Activated T-cell treated with anti-CD3 and anti-CD28 coated beads, Interleukin-2, amount 50 U/mL, for 1 hour (primary cell): ENCODE results near the gene TRHDE.

Experiments used
- DNase-seq: peaks from one replicate; pipeline ENCODE4 v3.0.0-alpha.2; 2020

TRHDE gene

DNA sequence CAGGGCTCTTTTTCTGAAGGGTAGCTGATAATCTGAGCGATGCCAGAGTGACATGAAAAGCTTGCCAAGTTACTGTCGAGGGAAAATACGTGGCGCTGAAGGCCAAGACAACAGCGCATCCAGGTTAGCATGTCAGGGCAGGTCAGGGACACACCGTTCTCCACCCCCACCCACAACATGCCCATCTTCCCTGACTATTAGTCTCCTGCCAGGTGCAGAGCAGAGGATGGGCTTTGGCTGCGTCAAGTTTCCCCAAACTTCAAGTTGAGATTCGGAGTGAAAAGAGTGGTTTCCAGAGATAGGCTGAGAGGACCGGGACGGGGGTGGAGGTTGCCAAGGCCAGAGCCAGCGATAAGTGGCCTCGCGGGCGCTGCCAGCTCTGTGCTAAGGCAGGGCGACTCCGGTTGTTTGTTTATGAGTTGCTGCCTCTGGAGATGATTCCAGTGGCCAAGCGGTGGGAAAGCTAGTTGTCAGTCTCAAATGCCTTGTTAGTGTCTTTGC is 1.7 kb downstream of the TRHDE start:
- DNase-seq: no peak

DNA sequence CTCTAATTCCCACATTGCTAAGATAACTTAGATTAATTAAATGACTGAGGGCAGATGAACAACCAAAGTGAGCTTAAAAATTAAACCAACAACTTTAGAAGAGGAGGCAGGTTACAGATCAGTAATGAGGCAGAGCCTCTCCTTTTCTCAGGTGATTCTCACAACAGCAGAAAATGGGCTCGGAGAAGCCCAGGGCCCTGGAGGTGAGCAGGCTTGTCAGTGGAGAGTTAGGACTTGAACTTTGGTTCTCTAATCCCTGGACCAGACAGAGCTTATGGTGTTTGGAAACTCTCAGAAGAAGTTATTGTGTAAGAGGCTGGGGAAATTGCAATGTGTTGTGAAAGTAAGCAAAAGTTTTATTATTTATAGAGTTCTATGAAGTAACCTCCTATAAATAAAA is 2.8 kb downstream of the TRHDE start:
- no peak for DNase-seq

DNA sequence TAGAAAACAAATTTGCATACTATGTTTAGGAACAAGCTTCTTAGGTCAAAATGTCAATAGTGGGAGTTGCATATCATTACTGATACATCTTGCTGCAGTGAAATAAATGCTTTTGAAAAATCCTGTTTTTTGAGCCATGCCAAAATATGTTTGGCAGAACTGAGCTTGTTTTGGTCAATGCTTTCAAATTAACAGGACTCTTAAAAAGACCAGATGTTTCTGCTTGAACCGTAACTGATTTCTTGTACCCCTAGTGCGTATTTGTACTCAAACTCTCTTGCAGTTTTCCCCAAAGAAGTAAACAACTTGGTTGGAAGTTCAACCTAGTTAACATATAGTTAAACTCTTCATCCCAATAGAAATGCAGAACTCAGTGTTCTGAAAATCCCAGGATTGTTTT is 3.4 kb downstream of the TRHDE start:
- DNase-seq: no peak

DNA sequence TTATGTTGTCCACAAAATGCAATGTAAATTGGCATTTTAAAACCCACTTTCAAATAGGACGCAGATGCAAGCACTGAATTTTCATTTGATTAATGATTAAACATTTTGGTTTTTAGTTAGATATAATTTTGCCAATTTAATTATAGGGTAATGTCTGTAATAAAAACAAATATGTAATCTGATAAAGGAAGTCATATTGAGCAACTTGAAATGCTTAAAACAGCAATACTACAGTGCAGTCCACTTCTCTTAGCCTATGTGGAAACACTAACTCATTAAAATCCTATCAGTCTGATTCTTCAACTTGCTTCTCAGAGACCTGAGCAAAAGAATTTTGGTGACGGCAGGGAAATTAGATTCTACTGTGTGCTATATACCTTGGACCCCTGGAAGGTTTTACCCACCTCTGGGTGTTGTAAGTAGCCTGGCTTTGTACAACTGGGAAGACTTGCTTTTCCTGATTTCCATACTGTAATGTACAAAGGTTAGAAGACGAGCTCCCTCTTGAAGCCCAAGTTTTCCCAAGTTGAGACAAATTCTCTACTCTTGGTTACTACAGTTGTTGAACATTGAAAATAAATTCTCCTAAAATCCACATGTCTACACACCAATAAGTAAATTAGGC is 4.1 kb downstream of the TRHDE start:
- no peak for DNase-seq

DNA sequence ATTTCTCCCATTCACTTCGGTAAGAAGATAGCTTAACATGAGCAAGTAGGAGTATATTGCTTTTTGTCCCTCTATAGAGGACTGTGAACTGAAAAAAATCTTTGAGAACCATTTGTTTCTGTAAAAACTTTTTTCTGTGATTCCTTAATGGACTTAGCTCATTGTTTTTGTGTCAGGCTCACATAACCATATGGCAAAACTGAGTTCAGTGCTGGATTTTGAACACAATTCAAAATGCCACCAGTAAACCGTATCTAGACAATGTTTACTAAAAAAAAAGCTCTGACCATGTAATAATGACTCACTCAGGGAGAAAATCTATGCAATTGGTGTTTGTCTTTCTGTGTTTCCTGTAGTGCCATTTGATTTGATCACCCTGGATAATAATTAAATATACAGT is 5.2 kb downstream of the TRHDE start:
- no peak for DNase-seq

DNA sequence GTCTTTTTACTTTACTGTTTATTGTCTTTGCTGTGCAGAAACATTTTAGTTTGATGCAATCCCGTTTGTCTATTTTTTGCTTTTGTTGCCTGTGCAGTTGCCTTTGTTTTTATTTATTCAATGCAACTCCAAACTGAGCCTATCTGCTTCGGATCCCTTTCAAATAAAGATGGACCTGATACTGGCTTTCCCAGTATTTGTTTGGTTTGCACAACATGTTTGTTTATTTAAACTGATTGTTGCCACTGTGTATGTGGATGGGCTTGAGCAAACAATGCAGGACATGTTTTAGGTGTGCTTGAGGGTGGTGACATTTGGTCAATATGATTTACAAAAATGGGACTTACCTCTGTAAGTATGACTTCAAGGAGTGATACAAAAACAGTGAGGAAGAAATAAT is 6.7 kb downstream of the TRHDE start:
- no peak for DNase-seq

DNA sequence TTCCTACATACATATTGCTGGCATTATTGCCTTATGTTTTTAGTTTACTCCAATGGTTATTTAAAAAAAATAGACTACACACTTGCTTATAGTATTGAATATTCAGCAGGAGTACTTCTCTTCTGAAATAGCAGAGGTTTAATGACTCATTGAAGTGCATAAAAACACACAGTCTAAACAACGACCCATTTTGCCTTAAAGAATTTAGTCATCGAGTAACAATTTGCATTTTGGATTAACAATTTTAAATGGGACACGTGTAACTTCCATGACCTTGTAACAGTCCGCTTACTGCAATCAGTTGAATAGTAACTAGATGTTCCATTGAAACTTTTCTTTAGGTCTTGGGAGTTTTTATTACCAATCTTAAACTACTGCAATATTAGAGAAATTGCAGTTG is 9.0 kb downstream of the TRHDE start:
- no peak for DNase-seq

DNA sequence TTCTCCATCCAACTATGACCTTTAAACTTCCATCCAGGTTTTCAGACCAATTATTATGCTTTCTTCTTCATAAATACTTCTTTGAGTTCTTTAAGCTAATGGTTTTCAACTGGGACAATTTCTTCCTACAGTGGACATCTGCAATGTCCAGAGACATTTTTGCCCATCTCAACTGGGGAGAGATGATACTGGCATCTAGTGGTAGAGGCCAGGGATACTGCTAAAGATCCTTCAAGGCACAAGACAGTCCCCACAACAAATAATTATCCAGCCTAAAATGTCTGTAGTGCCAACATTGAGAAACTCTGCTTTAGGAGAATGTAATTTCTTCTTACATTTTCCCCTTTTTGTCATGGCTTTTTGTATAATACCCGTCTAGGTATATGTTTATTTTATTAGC is 10.6 kb downstream of the TRHDE start:
- no peak for DNase-seq

DNA sequence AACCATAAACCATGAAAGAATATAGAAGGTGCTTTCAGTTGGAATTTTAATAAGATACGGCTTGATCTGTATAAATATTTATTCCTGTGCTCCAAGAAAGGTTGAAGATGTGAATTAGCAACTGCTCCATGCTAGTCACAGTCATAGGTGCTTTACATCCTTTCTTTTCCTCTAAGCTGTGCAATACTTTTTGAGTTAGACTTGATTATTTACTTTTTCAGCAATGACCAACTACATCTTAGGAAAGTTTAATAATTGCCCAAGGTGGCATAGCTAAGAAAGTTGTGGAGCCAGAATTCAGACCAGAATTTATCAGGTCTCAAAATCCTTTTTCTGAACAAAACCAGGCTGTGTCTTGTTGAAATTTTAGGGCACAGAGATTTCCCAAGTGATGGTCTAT is 13.7 kb downstream of the TRHDE start:
- no peak for DNase-seq

DNA sequence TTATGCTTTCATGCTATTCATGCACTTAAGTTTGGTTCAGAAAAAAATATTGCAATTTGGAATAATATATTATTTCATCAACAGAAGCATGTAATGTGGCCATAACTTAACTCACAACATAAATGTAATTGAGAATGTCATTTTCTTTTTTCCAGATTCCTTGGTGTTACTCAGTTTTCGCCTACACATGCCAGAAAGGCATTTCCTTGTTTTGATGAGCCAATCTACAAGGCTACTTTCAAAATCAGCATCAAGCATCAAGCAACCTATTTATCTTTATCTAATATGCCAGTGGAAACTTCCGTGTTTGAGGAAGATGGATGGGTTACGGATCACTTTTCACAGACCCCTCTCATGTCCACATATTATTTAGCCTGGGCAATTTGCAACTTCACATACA is 14.4 kb downstream of the TRHDE start:
- no peak for DNase-seq

DNA sequence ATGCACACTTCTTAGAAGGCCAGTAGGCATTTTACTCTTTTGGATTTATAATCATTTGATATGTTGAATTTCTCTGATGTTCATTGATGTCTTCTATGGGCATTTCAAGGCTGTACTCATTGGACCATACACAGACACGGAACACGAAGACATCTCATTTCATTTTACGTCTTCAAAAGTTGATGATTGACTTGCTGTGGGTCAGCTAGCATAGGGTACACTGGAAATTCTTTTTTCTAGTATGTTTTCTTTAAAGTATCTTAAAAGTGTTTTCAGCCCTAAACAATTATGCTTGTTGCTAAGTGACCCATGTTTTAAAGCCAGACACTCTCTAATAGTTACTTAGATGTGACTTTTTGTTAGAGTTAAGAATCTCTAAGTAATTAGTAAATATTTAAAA is 16.3 kb downstream of the TRHDE start:
- DNase-seq: no peak

DNA sequence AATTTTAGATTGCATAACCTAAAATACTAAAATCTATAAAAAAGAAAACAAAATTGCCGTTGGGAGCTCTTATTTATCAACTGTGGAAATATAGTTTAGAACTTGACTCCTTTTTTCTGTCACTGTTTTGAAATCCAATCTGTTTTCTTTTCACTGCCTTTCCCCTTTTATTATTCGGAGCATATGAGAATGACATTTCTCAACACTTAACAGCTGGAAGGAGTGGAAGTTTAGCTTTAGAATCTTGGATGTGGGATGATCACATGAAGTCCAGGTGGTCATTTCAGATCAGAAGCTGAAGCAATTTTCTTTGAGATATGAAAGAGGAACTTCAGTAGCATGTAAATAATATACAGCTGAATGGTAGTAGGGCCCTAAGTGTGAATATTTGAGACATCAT is 16.7 kb downstream of the TRHDE start:
- no peak for DNase-seq

DNA sequence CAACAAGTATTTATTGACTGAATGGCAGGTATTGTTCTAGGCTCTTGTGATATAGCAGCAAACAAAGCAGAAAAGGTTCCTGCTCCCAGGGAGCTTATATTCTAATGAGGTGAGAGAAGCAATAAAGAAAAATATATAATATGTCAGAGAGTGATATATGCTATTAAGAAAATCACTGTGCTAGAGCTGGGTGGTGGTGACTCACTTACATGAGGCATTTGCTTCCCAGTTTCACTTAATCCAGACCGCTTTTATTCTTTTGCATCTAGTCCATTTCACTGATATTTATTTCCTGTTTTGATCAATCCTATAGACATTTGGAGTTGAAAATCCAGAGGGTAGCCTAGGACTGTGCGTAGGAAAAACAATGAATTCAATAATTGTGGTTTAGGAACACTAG is 17.5 kb downstream of the TRHDE start:
- DNase-seq: no peak

DNA sequence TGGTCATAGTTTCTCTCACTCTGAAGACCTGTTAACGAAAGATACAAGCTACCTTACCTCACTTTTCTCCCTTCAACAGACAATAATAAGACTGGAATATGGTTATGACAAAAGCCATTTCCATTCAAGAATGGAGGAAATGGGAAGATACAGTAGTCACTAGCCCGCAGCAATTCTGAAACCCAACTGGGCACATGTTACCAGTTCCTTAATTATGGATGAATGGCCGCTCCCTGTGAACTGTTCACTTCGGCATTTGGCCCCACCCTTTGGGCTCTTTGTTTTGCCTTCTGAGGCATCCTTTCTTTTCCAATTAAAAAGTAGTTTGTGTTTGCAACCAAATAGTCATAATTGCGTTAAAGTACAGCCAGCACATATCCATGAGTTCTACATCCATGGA is 19.0 kb downstream of the TRHDE start:
- DNase-seq: no peak

DNA sequence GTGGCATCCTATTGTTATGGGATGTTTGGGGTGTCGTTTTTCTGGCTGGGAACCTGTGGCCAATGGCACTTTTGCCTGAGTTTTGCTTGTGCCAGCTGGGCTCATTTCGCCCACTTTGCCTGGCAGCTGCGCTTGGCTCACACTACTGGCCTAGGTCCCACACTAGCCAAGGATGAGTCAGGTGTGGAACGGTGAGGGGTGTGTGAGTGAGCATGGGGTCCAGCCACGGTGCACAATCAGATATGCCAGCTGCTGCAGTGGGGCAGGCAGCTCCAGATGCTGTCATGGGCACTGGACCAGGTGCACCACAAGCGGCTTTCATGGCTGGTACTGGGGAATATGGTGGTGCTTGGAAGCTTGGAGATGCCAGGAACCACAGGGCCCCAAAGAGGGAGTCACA is 21.5 kb downstream of the TRHDE start:
- DNase-seq: no peak

DNA sequence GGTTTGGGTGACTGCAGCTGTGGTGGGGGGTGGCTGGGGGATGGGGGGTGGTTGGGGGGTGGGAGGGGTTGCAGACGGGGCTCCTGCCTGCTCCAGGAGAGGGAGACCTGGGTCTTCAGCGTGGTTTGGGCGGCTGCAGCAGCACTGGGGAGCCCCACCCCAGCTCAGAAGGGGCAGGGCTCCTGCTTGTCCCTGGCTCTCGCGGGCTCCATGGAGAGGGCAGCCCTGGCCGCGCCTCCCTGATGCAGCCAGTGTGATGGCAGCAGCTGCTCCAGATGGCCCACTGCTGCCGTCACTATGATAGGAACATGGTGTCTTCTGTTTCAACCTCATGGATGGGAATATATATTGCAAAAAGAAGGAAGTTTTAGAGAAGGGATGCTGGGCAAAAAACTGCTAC is 22.9 kb downstream of the TRHDE start:
- DNase-seq: no peak

DNA sequence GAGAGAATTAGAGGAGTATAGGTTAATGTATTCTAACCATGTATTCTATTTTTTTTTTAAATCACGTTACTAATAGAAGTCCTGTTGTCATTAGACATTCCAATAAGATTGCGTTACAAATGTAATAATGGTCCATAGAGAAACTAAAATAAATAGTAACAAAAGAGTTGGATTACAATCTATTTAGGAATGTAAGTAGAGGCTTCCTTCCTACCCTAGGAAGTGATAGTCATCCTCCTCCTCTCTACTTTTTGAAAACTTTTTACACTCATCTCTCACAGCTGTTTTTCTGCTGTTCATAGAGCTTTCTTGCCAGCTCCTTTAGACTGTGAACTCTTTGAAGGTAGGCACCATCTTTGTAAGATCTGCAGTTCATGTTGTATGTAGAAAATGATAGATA is 23.6 kb downstream of the TRHDE start:
- no peak for DNase-seq

DNA sequence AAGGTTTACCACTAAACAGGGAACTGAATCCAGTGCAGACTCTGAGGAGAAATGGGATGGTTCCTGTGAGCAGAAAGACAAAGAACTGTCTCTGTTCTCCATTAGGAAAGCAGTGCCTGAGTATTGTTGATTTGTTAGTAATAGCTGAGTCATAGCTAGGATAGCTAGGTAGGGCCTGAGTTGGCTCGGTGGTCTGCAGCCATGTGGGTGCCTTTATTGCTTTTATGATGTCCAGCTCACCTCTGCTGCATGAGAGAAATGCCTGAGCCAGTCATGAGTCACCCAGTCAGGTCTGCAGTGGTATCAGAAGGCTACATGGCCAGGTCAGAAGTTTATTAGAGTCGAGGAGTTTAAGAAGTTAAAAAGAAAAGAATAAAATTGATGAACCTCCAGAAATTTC is 24.2 kb downstream of the TRHDE start:
- DNase-seq: no peak

DNA sequence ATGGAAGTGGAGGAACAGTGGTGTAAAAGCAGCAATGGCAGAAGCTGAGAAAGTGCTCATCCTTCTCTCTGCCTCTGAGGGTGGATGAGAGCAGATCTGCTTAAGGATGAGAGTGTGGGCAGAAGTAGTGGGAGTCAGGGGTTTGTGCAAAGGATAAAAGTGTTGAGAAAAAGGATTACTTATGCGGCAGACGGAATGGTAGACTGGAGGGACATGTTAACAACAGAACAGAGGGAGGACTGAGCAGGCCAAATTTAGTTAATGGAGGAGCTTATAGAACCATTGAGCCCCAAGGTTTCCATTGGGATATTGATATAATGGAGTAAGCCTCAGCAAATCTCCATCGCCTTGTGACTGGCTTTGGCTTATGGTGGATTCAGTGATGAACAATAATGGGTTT is 25.5 kb downstream of the TRHDE start:
- DNase-seq: no peak

DNA sequence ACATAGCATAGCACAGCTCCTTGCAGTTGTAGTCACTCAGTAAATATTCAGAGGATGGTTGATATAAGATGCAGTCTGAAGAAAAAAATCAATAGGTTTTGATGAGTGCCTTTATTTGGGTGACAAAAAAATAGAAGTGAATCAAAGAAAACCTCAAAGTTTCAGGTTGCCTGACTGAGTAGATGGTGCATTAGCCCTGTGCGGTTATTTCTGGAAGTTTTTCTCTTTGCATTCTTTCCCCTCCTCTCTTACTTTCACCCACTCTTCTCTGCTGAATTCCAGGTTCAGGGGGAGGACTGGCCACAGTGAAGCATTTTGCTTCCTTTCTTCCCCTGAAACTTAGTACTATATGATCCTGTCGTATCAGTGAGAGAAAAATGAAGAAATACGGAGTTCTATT is 28.6 kb downstream of the TRHDE start:
- no peak for DNase-seq

DNA sequence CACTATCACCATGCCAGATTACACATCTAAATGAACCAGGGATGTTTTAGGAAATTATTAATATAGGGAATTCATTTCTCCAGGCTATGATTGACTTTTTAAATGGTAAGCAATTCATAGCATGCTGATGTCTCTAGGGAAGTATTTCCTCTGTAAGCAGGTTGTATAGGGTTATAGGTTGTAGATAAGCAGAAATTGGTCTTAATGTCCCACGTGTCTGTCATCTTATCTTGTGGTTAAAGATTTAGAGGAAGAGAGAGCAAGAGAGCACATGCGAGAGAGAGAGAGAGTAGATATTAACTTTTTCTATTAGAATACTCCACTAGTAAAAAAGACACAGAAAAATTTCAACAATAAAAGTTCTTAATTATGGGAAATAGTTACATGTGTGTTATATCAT is 32.6 kb downstream of the TRHDE start:
- DNase-seq: no peak

DNA sequence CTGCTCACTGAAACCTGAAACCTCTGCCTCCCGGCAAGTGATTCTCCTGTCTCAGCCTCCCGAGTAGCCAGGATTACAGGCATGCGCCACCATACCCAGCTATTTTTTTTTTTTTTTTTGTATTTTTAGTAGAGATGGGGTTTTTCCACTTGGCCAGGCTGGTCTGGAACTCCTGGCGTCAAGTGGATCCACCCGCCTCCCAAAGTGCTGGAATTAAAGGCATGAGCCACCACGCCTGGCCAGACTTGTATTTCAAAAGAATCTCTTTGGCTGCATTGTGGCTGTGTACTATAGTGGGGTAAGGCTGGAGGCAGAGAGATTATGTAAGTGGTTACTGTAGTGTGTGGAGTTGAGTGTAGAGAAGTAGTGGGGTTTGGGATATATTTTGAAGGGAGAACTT is 35.1 kb downstream of the TRHDE start:
- DNase-seq: no peak

DNA sequence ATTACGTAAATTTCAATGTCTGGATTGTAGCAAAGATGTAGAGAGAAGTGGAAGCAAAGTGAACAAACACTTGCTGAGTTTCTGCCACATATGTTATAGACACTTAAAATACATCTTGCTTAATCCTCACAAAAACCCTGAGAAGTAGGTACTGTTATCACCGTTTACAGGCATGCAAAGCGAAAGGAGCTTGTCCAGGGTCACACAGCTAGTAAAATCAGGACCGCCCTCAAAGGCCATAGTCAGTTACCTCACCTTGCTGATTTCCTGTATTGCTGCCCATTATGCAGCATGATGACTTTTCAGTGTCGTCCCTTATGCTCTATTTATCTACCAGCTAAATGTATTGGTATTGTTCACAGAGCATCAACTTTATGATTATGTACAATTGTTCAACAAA is 39.8 kb downstream of the TRHDE start:
- DNase-seq: no peak

DNA sequence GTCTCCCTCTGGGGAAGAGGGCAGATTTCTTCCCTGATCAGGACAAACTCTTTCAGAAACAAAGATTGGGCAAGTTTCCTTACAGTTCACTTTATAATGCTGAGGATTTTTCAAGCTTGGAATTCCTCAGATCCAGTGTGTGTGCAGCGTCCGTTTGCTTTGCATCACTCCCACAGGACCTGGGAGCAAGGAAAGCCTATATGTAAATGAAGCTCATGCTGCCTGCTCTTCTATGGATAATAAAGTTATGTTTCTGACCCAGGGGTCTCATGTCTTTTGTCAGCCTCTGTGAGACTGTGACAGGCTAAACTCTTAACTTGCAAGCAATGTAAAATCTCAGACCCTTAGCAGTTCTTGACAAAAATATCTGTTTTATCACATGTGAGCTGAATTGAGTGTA is 41.6 kb downstream of the TRHDE start:
- DNase-seq: no peak

DNA sequence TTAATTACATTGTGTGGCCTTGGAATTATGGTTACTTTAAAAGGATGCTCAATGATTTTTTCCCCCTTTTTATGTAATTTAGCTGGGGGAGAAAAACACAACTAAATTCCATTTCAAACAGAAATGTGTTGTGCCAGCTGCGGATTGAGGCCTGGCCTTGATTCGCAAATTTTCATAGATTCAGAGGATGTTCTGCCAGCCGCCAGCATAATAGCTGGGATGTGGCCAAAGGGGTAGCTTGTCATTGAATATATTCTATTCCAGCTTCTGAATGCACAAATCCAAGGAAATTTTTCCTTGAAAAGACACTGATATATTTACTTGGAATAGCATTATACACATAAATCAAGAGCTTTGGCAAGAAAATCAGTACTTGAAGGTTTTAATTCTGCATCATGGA is 43.7 kb downstream of the TRHDE start:
- no peak for DNase-seq

DNA sequence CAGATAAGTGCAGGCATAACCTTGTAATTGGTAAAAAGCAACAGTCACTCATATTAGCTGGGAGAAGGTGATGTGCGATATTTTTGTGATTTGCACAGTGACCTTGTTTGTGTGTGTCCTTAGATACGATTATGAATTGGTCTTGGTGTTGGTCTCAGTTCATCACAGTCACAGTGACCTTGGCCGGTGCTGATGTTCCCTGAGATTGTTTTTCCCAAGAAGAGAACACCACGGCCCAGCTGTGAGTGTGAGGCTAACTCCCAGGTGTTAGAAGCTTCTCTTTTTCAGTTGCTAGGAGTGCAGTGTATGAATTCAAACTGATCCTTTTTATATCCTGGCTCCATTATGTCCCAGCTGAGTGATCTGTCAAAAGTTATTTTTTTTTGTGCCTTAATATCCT is 46.2 kb downstream of the TRHDE start:
- DNase-seq: no peak
